Rectal smooth muscle tissue (tissue), 1 donor: ENCODE results near the gene MBOAT1.

Experiments used
- H3K27ac ChIP-seq: one replicate; pipeline ENCODE4 v1.7.0; 2013; ENCODE audit warnings: low read depth, low read length, inconsistent platforms
- H3K27me3 ChIP-seq: one replicate; pipeline ENCODE4 v1.7.0; 2013; ENCODE audit warnings: low read length; ENCODE audit not compliant: control insufficient read depth, insufficient read depth
- H3K36me3 ChIP-seq: one replicate; pipeline ENCODE4 v1.7.0; 2013; ENCODE audit warnings: low read length; ENCODE audit not compliant: control insufficient read depth, insufficient read depth
- H3K4me1 ChIP-seq: one replicate; pipeline ENCODE4 v1.7.0; 2013; ENCODE audit warnings: low read length; ENCODE audit not compliant: control insufficient read depth, insufficient read depth
- H3K4me3 ChIP-seq: one replicate; pipeline ENCODE4 v1.7.0; 2013; ENCODE audit warnings: low read length
- H3K9ac ChIP-seq: one replicate; pipeline ENCODE4 v1.7.0; 2013; ENCODE audit warnings: low read length

MBOAT1 gene

GRCh38 chr6:20056350-20056992, 155.8 kb downstream of the MBOAT1 start:
- H3K36me3 ChIP-seq, result no peaks in the 10 kb centered on the region
- H3K27me3 ChIP-seq, result no peaks in the 10 kb centered on the region
- H3K27ac ChIP-seq, result no peak overlapping the region
- no peaks in the 10 kb centered on the region for H3K4me1 ChIP-seq
- no peak overlapping the region for H3K4me3 ChIP-seq
- H3K9ac ChIP-seq, result no peak overlapping the region

- H3K4me1 ChIP-seq, result no peaks in the 10 kb centered on the region
- H3K9ac ChIP-seq, result no peak overlapping the region
- H3K4me3 ChIP-seq, result no peak overlapping the region
- H3K27ac ChIP-seq, result no peak overlapping the region
- no peaks in the 10 kb centered on the region for H3K36me3 ChIP-seq
- no peaks in the 10 kb centered on the region for H3K27me3 ChIP-seq
These were observed 156.4 kb downstream of the MBOAT1 start for GRCh38 chr6:20055916-20056315.
